Stimulated activated CD8-positive, alpha-beta memory T cell treated with anti-CD3 and anti-CD28 coated beads, Interleukin-7, amount 100 ng/mL, for 24 hours (primary cell): ENCODE measurements around the gene RGL1.
"Not testable (repeated sequence)": the region's sequence is repeated elsewhere in the genome, so short reads cannot be mapped to it uniquely, and the experiment has no call there.

Source experiments
- DNase-seq: peaks from one replicate; pipeline ENCODE4 v3.0.0-alpha.2; 2020; ENCODE audit warnings: low read depth

Gene RGL1

GRCh38 chr1:183785921-183786320, 19.0 kb upstream of the RGL1 start:
- not testable (repeated sequence) for DNase-seq

GRCh38 chr1:183787704-183788103, 17.2 kb upstream of the RGL1 start:
- no peak for DNase-seq

- no peak for DNase-seq
These were observed 13.6 kb upstream of the RGL1 start for GRCh38 chr1:183791319-183791718.

- DNase-seq, result no peak
These were observed 12.6 kb upstream of the RGL1 start for GRCh38 chr1:183792300-183792699.

- no peak for DNase-seq
These were observed 10.8 kb upstream of the RGL1 start for GRCh38 chr1:183794088-183794487.

- no peak for DNase-seq
These were observed 4.5 kb upstream of the RGL1 start for GRCh38 chr1:183800449-183800848.

GRCh38 chr1:183801649-183802048, 3.3 kb upstream of the RGL1 start:
- DNase-seq, result no peak

- DNase-seq, result no peak
These were observed 533 bp upstream of the RGL1 start for GRCh38 chr1:183804387-183804786.

GRCh38 chr1:183806125-183806524, 1.2 kb downstream of the RGL1 start:
- no peak for DNase-seq

- no peak for DNase-seq
These were observed 1.8 kb downstream of the RGL1 start for GRCh38 chr1:183806675-183807074.

GRCh38 chr1:183807549-183808168, 2.7 kb downstream of the RGL1 start:
- DNase-seq, result no peak

- DNase-seq, result no peak
These were observed 3.5 kb downstream of the RGL1 start for GRCh38 chr1:183808296-183809027.

GRCh38 chr1:183810121-183810520, 5.2 kb downstream of the RGL1 start:
- no peak for DNase-seq

GRCh38 chr1:183810756-183811544, 6.0 kb downstream of the RGL1 start:
- DNase-seq, result no peak

- DNase-seq, result no peak
These were observed 7.2 kb downstream of the RGL1 start for GRCh38 chr1:183812128-183812527.

- DNase-seq, result no peak
These were observed 8.0 kb downstream of the RGL1 start for GRCh38 chr1:183812686-183813569.

- no peak for DNase-seq
These were observed 9.3 kb downstream of the RGL1 start for GRCh38 chr1:183814121-183814681.

- DNase-seq, result no peak
These were observed 11.2 kb downstream of the RGL1 start for GRCh38 chr1:183816110-183816509.

GRCh38 chr1:183817576-183818288, 12.8 kb downstream of the RGL1 start:
- DNase-seq, result no peak

- no peak for DNase-seq
These were observed 14.1 kb downstream of the RGL1 start for GRCh38 chr1:183819059-183819458.

GRCh38 chr1:183821309-183821888, 16.5 kb downstream of the RGL1 start:
- DNase-seq, result no peak
